Endothelial cell of umbilical vein (primary cell): ENCODE results near the gene NPPB. TPM values are rescaled to one million over a fixed set of nuclear protein-coding genes. Genes with fewer than 3 reads are reported as not detected.

ENCODE experiments used
- BruUV-seq: library from RNA; stranded (reverse); fragments of 400-500 nt; replicated peaks from 2 replicates; lab custom pipeline; 2021; lab: Mats Ljungman, UMichigan
- CTCF ChIA-PET: fragments of 300-600, 350-600 bp; sonication (Branson Sonifier 250); formaldehyde crosslinking; loops from one replicate; lab custom pipeline; 2021; ENCODE audit warnings: antibody characterized with exemption, inconsistent platforms; lab: Charles Lee
- POLR2A ChIA-PET: fragments of 300-600, 350-600 bp; sonication (Branson Sonifier 250); formaldehyde crosslinking; loops from one replicate; lab custom pipeline; 2021; ENCODE audit warnings: antibody characterized with exemption, inconsistent platforms; lab: Charles Lee
- DNase-seq: peaks from one replicate; pipeline ENCODE4 v3.0.0-alpha.2; 2011; ENCODE audit warnings: low read depth, low spot score
- FAIRE-seq: peaks from 2 replicates; lab custom pipeline; 2011; peaks lifted over from hg19 to GRCh38; lab: Jason Lieb, UNC
- H2AFZ ChIP-seq: 2 replicates; pipeline ENCODE4 v1.6.0; 2012; ENCODE audit warnings: low read depth, low read length, control low read depth, inconsistent platforms
- H3K27ac ChIP-seq: 2 replicates; pipeline ENCODE4 v1.5.1; 2011; ENCODE audit warnings: low read depth, mild to moderate bottlenecking, control low read depth, low read length, moderate library complexity; ENCODE audit not compliant: insufficient read depth
- H3K27me3 ChIP-seq, 2 experiments: 2 replicates each; pipeline versions ENCODE4 v1.6.0 to v1.6.1; 2011; ENCODE audit warnings: low read length in 2 of 2, mixed read lengths in 1 of 2; ENCODE audit not compliant: control insufficient read depth in 2 of 2, insufficient read depth in 2 of 2
- H3K36me3 ChIP-seq, 2 experiments: 2 replicates in 1 of 2; 3 replicates in 1 of 2; pipeline ENCODE4 v1.5.1; 2011; ENCODE audit warnings: low read length in 2 of 2, mild to moderate bottlenecking in 1 of 2, moderate library complexity in 1 of 2; ENCODE audit not compliant: control insufficient read depth in 2 of 2, insufficient read depth in 2 of 2; ENCODE audit errors: extremely low read depth in 1 of 2
- H3K4me1 ChIP-seq: 3 replicates; pipeline ENCODE4 v1.5.1; 2011; ENCODE audit warnings: mild to moderate bottlenecking, low read length; ENCODE audit not compliant: control insufficient read depth, insufficient read depth; ENCODE audit errors: extremely low read depth
- H3K4me2 ChIP-seq: 2 replicates; pipeline ENCODE4 v1.6.1; 2011; ENCODE audit warnings: low read length, control low read depth, mixed read lengths; ENCODE audit not compliant: insufficient read depth
- H3K4me3 ChIP-seq, 3 experiments: fragments of 200-600 bp in 1 of 3; sonication (generic), shearing (Covaris generic) in 1 of 3; replicated peaks in 1 of 3; 2 replicates each; pipeline ENCODE4 v1.5.1; 2011 to 2016; ENCODE audit warnings: control low read depth in 3 of 3, low read length in 3 of 3, mild to moderate bottlenecking in 2 of 3, inconsistent platforms in 1 of 3, low read depth in 1 of 3, moderate library complexity in 1 of 3; ENCODE audit not compliant: insufficient read depth in 1 of 3
- H3K79me2 ChIP-seq: 2 replicates; pipeline ENCODE4 v1.6.0; 2012; ENCODE audit warnings: low read length, inconsistent platforms; ENCODE audit not compliant: control insufficient read depth, insufficient read depth
- H3K9ac ChIP-seq: replicated peaks from 2 replicates; pipeline ENCODE3; 2011; ENCODE audit warnings: low read length, control low read depth; ENCODE audit not compliant: insufficient read depth; ENCODE audit errors: extremely low read depth
- H3K9me1 ChIP-seq: replicated peaks from 3 replicates; pipeline ENCODE4 v1.6.0; 2011; ENCODE audit warnings: mild to moderate bottlenecking, low read length; ENCODE audit not compliant: control insufficient read depth, insufficient read depth; ENCODE audit errors: extremely low read depth
- H3K9me3 ChIP-seq: replicated peaks from 2 replicates; pipeline ENCODE4 v1.5.1; 2012; ENCODE audit warnings: low read length, inconsistent platforms; ENCODE audit not compliant: control insufficient read depth, insufficient read depth
- H4K20me1 ChIP-seq: replicated peaks from 2 replicates; pipeline ENCODE3; 2011; ENCODE audit warnings: mild to moderate bottlenecking, low read length; ENCODE audit not compliant: control insufficient read depth, insufficient read depth; ENCODE audit errors: extremely low read depth
- EZH2 ChIP-seq: IDR thresholded peaks from 2 replicates; pipeline ENCODE4 v1.6.1; 2012; ENCODE audit warnings: borderline replicate concordance, low read depth, mild to moderate bottlenecking, moderate library complexity, low read length, inconsistent platforms; ENCODE audit not compliant: severe bottlenecking
- FOS ChIP-seq: IDR thresholded peaks from 2 replicates; pipeline ENCODE4 v1.6.1; 2011; ENCODE audit warnings: mild to moderate bottlenecking, low read length, moderate library complexity, borderline replicate concordance; ENCODE audit not compliant: insufficient read depth
- GATA2 ChIP-seq: IDR thresholded peaks from 2 replicates; pipeline ENCODE4 v1.7.0; 2011; ENCODE audit warnings: low read depth, mild to moderate bottlenecking, moderate library complexity, mixed read lengths, low read length; ENCODE audit not compliant: insufficient read length, insufficient read depth
- JUN ChIP-seq: IDR thresholded peaks from 2 replicates; pipeline ENCODE4 v1.6.1; 2011; ENCODE audit warnings: borderline replicate concordance, low read depth; ENCODE audit not compliant: insufficient read length, insufficient read depth
- MYC ChIP-seq: IDR thresholded peaks from one replicate; pipeline ENCODE4 v1.6.1; 2011; ENCODE audit warnings: mild to moderate bottlenecking, low read depth, low read length
- POLR2A ChIP-seq: IDR thresholded peaks from 2 replicates; pipeline ENCODE4 v1.6.1; 2012; ENCODE audit warnings: low read depth, mild to moderate bottlenecking, control low read depth, low read length
- POLR2AphosphoS5 ChIP-seq: IDR thresholded peaks from 2 replicates; pipeline ENCODE4 v1.6.1; 2012; ENCODE audit warnings: low read depth, mild to moderate bottlenecking, control low read depth, low read length, moderate library complexity; ENCODE audit not compliant: insufficient read depth
- dilution Hi-C: fragments of 300-500 bp; cut with MboI; formaldehyde crosslinking; loops from one replicate; pipeline ENCODE4 v1.15.0; 2019; ENCODE audit warnings: low sequenced_read_pairs; ENCODE audit not compliant: extremely low pct_ligation_motif_present
- intact Hi-C: fragments of 100-400 bp; cut with micrococcal nuclease; formaldehyde crosslinking; loops from one replicate; pipeline ENCODE4 v1.10.0; 2022
- polyA plus RNA-seq, 4 experiments: library from polyadenylated mRNA; depleted of rRNA in 3 of 4; stranded (reverse) in 3 of 4; unstranded in 1 of 4; fragments of >200 nt; gene quantifications; 2 replicates each; pipeline versions ENCODE4 v1.2.1 to v1.2.3, GENCODE V29; 2011 to 2012; ENCODE audit warnings: missing spikeins in 1 of 4
- total RNA-seq: library from RNA; stranded (reverse); gene quantifications from 2 replicates; pipeline ENCODE4 v1.2.3, GENCODE V29; 2021
- TF ChIP-seq, protein P1 (sequence below), 2 donors: IDR thresholded peaks; 1 replicate in 1 of 2; 2 replicates in 1 of 2; pipeline ENCODE4 v1.5.1; 2011; ENCODE audit warnings: low read length in 2 of 2, mild to moderate bottlenecking in 2 of 2, moderate library complexity in 2 of 2, control low read depth in 1 of 2, inconsistent platforms in 1 of 2, low read depth in 1 of 2; ENCODE audit not compliant: insufficient read depth in 1 of 2; ENCODE audit errors: extremely low read depth in 1 of 2
- TF ChIP-seq, protein P2 (sequence below): IDR thresholded peaks from 2 replicates; pipeline ENCODE4 v1.6.1; 2011; ENCODE audit not compliant: insufficient read depth, insufficient read length

NPPB gene
- total and polyA plus RNA-seq, 2 donors (not counting 3 experiments of a cell fraction or from before 2014, with no cell fraction given): not detected

DNA sequence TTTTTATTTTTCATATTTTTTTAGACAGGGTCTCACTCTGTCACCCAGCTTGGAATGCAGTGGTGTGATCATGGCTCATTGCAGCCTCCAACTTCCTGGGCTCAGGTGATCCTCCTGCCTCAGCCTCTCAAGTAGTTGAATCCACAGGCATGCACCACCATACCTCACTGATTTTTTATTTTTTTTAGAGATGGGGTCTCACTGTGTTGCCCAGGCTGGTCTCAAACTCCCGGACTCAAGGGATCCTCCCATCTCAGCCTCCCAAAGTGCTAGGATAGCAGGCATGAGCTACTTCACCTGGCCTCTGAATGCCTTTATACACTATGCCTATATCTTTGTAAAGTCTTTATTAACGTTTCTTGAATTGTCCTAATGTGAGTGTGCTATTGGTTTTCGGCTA, 10.4 kb upstream of the NPPB start:
- no peak for FAIRE-seq

More for the DNA sequence above, 10.4 kb upstream of the NPPB start:
- no peak overlapping the region for H3K4me2 ChIP-seq
- no peaks in the 10 kb centered on the region for H3K79me2 ChIP-seq
- no peaks in the 10 kb centered on the region for H3K27me3 ChIP-seq
- H3K36me3 ChIP-seq: no peaks in the 10 kb centered on the region
- no peaks in the 10 kb centered on the region for H4K20me1 ChIP-seq
- no peaks in the 10 kb centered on the region for H3K9me1 ChIP-seq
- H3K4me3 ChIP-seq: no peak overlapping the region
- H3K9ac ChIP-seq: no peak overlapping the region
- H3K27ac ChIP-seq: no peak overlapping the region
- ChIA-PET POLR2A (no interaction called here), CTCF (no interaction called here)
- BruUV-seq: no TSS peak
- dilution Hi-C loops (no loop called here), intact Hi-C loops (no loop called here)
- DNase-seq: no peak
- H3K4me1 ChIP-seq: no peaks in the 10 kb centered on the region
- no peaks in the 10 kb centered on the region for H3K9me3 ChIP-seq
- no peak for TF ChIP-seq MYC
- TF ChIP-seq POLR2AphosphoS5: no peak
- TF ChIP-seq GATA2: no peak
- TF ChIP-seq EZH2: no peak
- TF ChIP-seq, protein P1, sequence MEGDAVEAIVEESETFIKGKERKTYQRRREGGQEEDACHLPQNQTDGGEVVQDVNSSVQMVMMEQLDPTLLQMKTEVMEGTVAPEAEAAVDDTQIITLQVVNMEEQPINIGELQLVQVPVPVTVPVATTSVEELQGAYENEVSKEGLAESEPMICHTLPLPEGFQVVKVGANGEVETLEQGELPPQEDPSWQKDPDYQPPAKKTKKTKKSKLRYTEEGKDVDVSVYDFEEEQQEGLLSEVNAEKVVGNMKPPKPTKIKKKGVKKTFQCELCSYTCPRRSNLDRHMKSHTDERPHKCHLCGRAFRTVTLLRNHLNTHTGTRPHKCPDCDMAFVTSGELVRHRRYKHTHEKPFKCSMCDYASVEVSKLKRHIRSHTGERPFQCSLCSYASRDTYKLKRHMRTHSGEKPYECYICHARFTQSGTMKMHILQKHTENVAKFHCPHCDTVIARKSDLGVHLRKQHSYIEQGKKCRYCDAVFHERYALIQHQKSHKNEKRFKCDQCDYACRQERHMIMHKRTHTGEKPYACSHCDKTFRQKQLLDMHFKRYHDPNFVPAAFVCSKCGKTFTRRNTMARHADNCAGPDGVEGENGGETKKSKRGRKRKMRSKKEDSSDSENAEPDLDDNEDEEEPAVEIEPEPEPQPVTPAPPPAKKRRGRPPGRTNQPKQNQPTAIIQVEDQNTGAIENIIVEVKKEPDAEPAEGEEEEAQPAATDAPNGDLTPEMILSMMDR (IDR thresholded peaks at IDR 0.05; ENCODE audit: extremely low read depth in 1 of 2, insufficient read depth in 1 of 2, low read depth in 1 of 2, low read length in 2 of 2): no peak
- TF ChIP-seq, protein P2, sequence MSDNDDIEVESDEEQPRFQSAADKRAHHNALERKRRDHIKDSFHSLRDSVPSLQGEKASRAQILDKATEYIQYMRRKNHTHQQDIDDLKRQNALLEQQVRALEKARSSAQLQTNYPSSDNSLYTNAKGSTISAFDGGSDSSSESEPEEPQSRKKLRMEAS: no peak
- no peak for TF ChIP-seq FOS
- no peak for TF ChIP-seq JUN
- no peak for TF ChIP-seq POLR2A
- no peak overlapping the region for H2AFZ ChIP-seq
